ENCODE measurements around the gene OR13C3.

The OR13C3 gene

GRCh38 chr9:104536756-104537155 is at the start of gene OR13C3:
Gene OR13C3 (minus strand): TSS chr9:104536856. CDS start chr9:104536723, 133 bp downstream.
- no peaks in the 10 kb centered on the region for H3K27me3 ChIP-seq (ENCODE audit: control insufficient read depth in 2 of 2, insufficient read depth in 2 of 2, low read length in 2 of 2)
- no peak within 1 kb of the TSS for H3K27ac ChIP-seq (ENCODE audit: low read depth in 2 of 2, low read length in 2 of 2)
- H3K4me3 ChIP-seq (ENCODE audit: low read length in 2 of 2), result no peak within 1 kb of the TSS
- no peaks in the 10 kb centered on the region for H3K36me3 ChIP-seq (ENCODE audit: control insufficient read depth in 2 of 2, insufficient read depth in 2 of 2, low read length in 2 of 2)
- H3K4me1 ChIP-seq (ENCODE audit: control insufficient read depth in 2 of 2, insufficient read depth in 2 of 2, low read length in 2 of 2), result no peaks in the 10 kb centered on the region
- no peak within 1 kb of the TSS for H3K9ac ChIP-seq (ENCODE audit: low read depth in 1 of 2, low read length in 2 of 2)
- no peaks in the 10 kb centered on the region for H3K9me3 ChIP-seq (ENCODE audit: control insufficient read depth in 2 of 2, low read length in 2 of 2)

DNA sequence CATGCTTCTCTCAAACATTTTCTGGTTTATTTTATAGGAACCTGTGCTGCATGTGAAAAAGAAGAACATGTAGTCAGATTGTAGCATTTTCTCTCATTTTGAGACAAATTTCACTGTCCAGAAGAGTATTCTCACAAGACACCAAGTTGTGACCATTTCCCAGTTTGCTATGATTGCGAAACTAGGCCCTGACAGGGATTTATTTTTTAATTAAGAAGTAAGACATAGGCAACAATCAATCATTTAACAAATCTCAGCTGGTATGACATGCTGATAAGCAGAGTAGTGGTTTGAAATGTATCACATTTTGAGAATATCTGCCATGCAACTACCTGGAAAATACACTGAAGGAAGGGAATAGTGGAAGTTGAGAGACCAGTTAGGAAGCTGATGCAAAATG is 43.9 kb upstream of the OR13C3 start:
- H3K4me1 ChIP-seq (ENCODE audit: control insufficient read depth in 2 of 2, insufficient read depth in 2 of 2, low read length in 2 of 2), result no peaks in the 10 kb centered on the region
- H3K27me3 ChIP-seq (ENCODE audit: control insufficient read depth in 2 of 2, insufficient read depth in 2 of 2, low read length in 2 of 2), result no peaks in the 10 kb centered on the region
- H3K36me3 ChIP-seq (ENCODE audit: control insufficient read depth in 2 of 2, insufficient read depth in 2 of 2, low read length in 2 of 2), result no peaks in the 10 kb centered on the region
- H3K9ac ChIP-seq (ENCODE audit: low read depth in 1 of 2, low read length in 2 of 2), result no peak overlapping the region
- H3K27ac ChIP-seq (ENCODE audit: low read depth in 2 of 2, low read length in 2 of 2), result no peak overlapping the region
- no peaks in the 10 kb centered on the region for H3K9me3 ChIP-seq (ENCODE audit: control insufficient read depth in 2 of 2, low read length in 2 of 2)
- H3K4me3 ChIP-seq (ENCODE audit: low read length in 2 of 2), result no peak overlapping the region

DNA sequence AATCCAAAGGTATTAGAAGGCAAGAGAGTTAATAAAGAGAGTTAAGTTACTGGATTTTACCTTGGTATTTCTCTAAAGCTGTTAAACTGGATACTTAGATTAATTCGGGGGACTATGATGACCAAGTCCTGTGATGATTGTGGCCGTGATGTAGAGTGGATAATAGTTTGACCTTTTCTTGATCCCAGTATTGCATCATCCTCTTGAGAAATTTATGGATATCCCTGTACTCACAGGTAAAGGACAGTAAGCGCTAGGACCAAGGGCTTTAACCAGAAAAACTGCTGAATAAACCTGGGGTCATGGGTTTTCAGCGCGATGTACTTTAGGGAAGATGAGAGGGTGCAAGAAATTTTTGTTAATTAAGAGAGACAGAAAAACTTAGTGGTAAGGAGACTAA is 40.6 kb upstream of the OR13C3 start:
- Histone ChIP-seq H3K4me3 (ENCODE audit: low read length in 2 of 2) (no peak overlapping the region), H3K9ac (ENCODE audit: low read depth in 1 of 2, low read length in 2 of 2) (no peak overlapping the region), H3K27me3 (ENCODE audit: control insufficient read depth in 2 of 2, insufficient read depth in 2 of 2, low read length in 2 of 2) (no peaks in the 10 kb centered on the region), H3K9me3 (ENCODE audit: control insufficient read depth in 2 of 2, low read length in 2 of 2) (no peaks in the 10 kb centered on the region), H3K27ac (ENCODE audit: low read depth in 2 of 2, low read length in 2 of 2) (no peak overlapping the region), H3K4me1 (ENCODE audit: control insufficient read depth in 2 of 2, insufficient read depth in 2 of 2, low read length in 2 of 2) (no peaks in the 10 kb centered on the region), H3K36me3 (ENCODE audit: control insufficient read depth in 2 of 2, insufficient read depth in 2 of 2, low read length in 2 of 2) (no peaks in the 10 kb centered on the region)

DNA sequence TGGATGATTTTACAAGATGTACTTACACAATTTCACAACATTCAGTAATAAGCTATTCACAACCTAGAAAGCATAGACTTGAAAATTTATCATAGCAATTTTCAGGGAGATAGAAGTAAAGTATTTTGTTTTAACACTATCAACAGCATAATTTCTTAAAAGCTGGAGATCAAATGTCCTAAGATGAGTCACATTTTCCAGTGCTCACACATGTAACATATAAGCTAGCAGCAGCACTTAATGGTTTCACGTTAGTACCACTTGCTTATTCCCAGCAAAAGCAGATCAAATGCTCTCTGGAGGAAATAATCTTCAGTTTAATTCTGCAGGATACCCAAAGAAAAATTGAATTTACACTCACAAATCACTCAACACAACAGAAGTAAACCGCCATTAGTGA is 38.8 kb upstream of the OR13C3 start:
- no peaks in the 10 kb centered on the region for H3K9me3 ChIP-seq (ENCODE audit: control insufficient read depth in 2 of 2, low read length in 2 of 2)
- no peaks in the 10 kb centered on the region for H3K36me3 ChIP-seq (ENCODE audit: control insufficient read depth in 2 of 2, insufficient read depth in 2 of 2, low read length in 2 of 2)
- H3K9ac ChIP-seq (ENCODE audit: low read depth in 1 of 2, low read length in 2 of 2), result no peak overlapping the region
- no peak overlapping the region for H3K4me3 ChIP-seq (ENCODE audit: low read length in 2 of 2)
- H3K4me1 ChIP-seq (ENCODE audit: control insufficient read depth in 2 of 2, insufficient read depth in 2 of 2, low read length in 2 of 2), result no peaks in the 10 kb centered on the region
- H3K27me3 ChIP-seq (ENCODE audit: control insufficient read depth in 2 of 2, insufficient read depth in 2 of 2, low read length in 2 of 2), result no peaks in the 10 kb centered on the region
- H3K27ac ChIP-seq (ENCODE audit: low read depth in 2 of 2, low read length in 2 of 2), result no peak overlapping the region

GRCh38 chr9:104572612-104573011 is 36.0 kb upstream of the OR13C3 start:
- no peak overlapping the region for H3K27ac ChIP-seq (ENCODE audit: low read depth in 2 of 2, low read length in 2 of 2)
- H3K4me1 ChIP-seq (ENCODE audit: control insufficient read depth in 2 of 2, insufficient read depth in 2 of 2, low read length in 2 of 2), result no peaks in the 10 kb centered on the region
- no peak overlapping the region for H3K9ac ChIP-seq (ENCODE audit: low read depth in 1 of 2, low read length in 2 of 2)
- no peaks in the 10 kb centered on the region for H3K9me3 ChIP-seq (ENCODE audit: control insufficient read depth in 2 of 2, low read length in 2 of 2)
- H3K36me3 ChIP-seq (ENCODE audit: control insufficient read depth in 2 of 2, insufficient read depth in 2 of 2, low read length in 2 of 2), result no peaks in the 10 kb centered on the region
- no peaks in the 10 kb centered on the region for H3K27me3 ChIP-seq (ENCODE audit: control insufficient read depth in 2 of 2, insufficient read depth in 2 of 2, low read length in 2 of 2)
- no peak overlapping the region for H3K4me3 ChIP-seq (ENCODE audit: low read length in 2 of 2)

- Histone ChIP-seq H3K4me1 (ENCODE audit: control insufficient read depth in 2 of 2, insufficient read depth in 2 of 2, low read length in 2 of 2) (no peaks in the 10 kb centered on the region), H3K9ac (ENCODE audit: low read depth in 1 of 2, low read length in 2 of 2) (no peak within 1 kb of the TSS), H3K4me3 (ENCODE audit: low read length in 2 of 2) (no peak within 1 kb of the TSS), H3K27me3 (ENCODE audit: control insufficient read depth in 2 of 2, insufficient read depth in 2 of 2, low read length in 2 of 2) (no peaks in the 10 kb centered on the region), H3K36me3 (ENCODE audit: control insufficient read depth in 2 of 2, insufficient read depth in 2 of 2, low read length in 2 of 2) (no peaks in the 10 kb centered on the region), H3K27ac (ENCODE audit: low read depth in 2 of 2, low read length in 2 of 2) (no peak within 1 kb of the TSS), H3K9me3 (ENCODE audit: control insufficient read depth in 2 of 2, low read length in 2 of 2) (no peaks in the 10 kb centered on the region)
Observed at GRCh38 chr9:104568868-104569267, 32.2 kb upstream of the OR13C3 start, which contains the start of gene OR13C8. Gene OR13C8 (plus strand): TSS chr9:104569168. CDS start chr9:104569168, 0 bp downstream.

DNA sequence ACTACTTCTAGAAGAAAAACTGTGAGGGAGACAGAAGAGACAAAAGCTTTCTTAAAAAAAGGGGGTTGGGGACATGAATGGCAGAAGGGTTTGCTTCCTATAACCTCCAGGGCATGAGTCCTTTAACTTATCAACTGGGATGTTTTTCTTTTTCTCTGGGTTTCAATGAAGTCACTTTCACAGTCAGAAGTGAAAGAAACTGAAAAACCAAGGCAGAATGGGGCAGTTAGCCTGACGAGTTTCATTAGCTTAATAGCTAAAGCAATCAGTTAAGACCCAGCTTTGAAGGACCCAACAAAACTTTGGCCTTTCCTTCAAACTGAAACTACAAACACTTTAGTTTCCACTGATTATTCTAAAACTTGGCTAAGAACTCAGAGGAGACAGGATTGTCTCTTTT is 27.7 kb upstream of the OR13C3 start:
- H3K27me3 ChIP-seq (ENCODE audit: control insufficient read depth in 2 of 2, insufficient read depth in 2 of 2, low read length in 2 of 2), result no peaks in the 10 kb centered on the region
- H3K27ac ChIP-seq (ENCODE audit: low read depth in 2 of 2, low read length in 2 of 2), result no peak overlapping the region
- no peaks in the 10 kb centered on the region for H3K4me1 ChIP-seq (ENCODE audit: control insufficient read depth in 2 of 2, insufficient read depth in 2 of 2, low read length in 2 of 2)
- no peaks in the 10 kb centered on the region for H3K36me3 ChIP-seq (ENCODE audit: control insufficient read depth in 2 of 2, insufficient read depth in 2 of 2, low read length in 2 of 2)
- H3K9me3 ChIP-seq (ENCODE audit: control insufficient read depth in 2 of 2, low read length in 2 of 2), result no peaks in the 10 kb centered on the region
- no peak overlapping the region for H3K9ac ChIP-seq (ENCODE audit: low read depth in 1 of 2, low read length in 2 of 2)
- H3K4me3 ChIP-seq (ENCODE audit: low read length in 2 of 2), result no peak overlapping the region

DNA sequence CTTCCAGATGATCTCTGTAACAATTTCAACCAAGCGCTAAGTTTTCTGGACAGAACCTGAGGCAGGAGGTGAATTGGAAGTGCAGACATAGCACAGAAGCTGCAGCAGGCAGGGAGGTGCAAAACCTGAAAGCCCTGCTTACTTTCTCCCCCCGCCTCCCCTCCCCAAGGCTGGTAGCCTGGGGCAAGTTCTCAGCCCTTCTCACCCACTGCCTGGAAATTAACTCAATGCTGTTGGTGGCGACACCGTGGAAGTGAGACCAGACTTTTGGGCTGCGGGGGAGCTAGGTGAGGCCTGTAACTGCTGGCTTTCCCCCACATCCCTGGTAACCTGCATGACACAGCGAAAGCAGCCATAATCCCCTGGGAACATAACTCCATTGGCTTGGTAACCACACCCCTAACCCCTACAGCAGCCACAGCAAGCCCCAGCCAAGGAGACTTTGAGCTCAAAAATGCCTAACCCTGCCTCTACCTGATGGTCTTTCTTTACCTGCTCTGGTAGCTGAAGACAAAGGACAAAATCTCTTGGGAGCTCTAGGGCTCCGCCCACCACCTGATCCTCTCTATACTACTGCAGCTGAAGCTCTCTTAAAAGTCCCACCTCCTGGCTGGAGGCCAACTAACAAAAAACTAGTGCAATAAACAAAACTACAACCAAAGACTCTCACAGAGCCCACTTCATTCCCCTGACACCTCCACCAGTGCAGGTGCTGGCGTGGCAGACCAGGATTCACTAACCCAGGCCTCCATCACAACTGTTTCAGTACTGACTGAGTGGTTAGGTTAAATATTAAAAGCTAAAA is 20.4 kb upstream of the OR13C3 start:
- no peaks in the 10 kb centered on the region for H3K27me3 ChIP-seq (ENCODE audit: control insufficient read depth in 2 of 2, insufficient read depth in 2 of 2, low read length in 2 of 2)
- no peaks in the 10 kb centered on the region for H3K36me3 ChIP-seq (ENCODE audit: control insufficient read depth in 2 of 2, insufficient read depth in 2 of 2, low read length in 2 of 2)
- H3K27ac ChIP-seq (ENCODE audit: low read depth in 2 of 2, low read length in 2 of 2), result no peak overlapping the region
- H3K4me3 ChIP-seq (ENCODE audit: low read length in 2 of 2), result no peak overlapping the region
- no peak overlapping the region for H3K9ac ChIP-seq (ENCODE audit: low read depth in 1 of 2, low read length in 2 of 2)
- H3K4me1 ChIP-seq (ENCODE audit: control insufficient read depth in 2 of 2, insufficient read depth in 2 of 2, low read length in 2 of 2), result no peaks in the 10 kb centered on the region
- H3K9me3 ChIP-seq (ENCODE audit: control insufficient read depth in 2 of 2, low read length in 2 of 2), result no peaks in the 10 kb centered on the region

DNA sequence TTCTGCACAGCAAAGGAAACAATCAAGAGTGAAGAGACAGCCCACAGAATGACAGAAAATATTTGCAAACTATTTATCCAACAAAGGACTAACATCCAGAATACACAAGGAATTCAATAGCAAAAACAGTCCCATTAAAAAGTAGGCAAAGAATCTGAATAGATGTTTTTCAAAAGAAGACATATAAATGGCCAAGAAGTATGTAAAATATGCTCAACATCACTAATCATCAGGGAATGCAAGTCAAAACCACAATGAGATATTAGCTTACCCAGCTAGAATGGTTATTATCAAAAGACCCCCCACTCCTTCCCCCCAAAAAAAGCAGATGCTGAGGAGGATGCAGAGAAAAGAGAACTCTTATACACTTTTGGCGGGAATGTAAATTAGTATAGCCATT is 18.9 kb upstream of the OR13C3 start:
- Histone ChIP-seq H3K36me3 (ENCODE audit: control insufficient read depth in 2 of 2, insufficient read depth in 2 of 2, low read length in 2 of 2) (no peaks in the 10 kb centered on the region), H3K9ac (ENCODE audit: low read depth in 1 of 2, low read length in 2 of 2) (no peak overlapping the region), H3K27me3 (ENCODE audit: control insufficient read depth in 2 of 2, insufficient read depth in 2 of 2, low read length in 2 of 2) (no peaks in the 10 kb centered on the region), H3K4me3 (ENCODE audit: low read length in 2 of 2) (no peak overlapping the region), H3K9me3 (ENCODE audit: control insufficient read depth in 2 of 2, low read length in 2 of 2) (no peaks in the 10 kb centered on the region), H3K27ac (ENCODE audit: low read depth in 2 of 2, low read length in 2 of 2) (no peak overlapping the region), H3K4me1 (ENCODE audit: control insufficient read depth in 2 of 2, insufficient read depth in 2 of 2, low read length in 2 of 2) (no peaks in the 10 kb centered on the region)

- Histone ChIP-seq H3K36me3 (ENCODE audit: control insufficient read depth in 2 of 2, insufficient read depth in 2 of 2, low read length in 2 of 2) (no peaks in the 10 kb centered on the region), H3K4me1 (ENCODE audit: control insufficient read depth in 2 of 2, insufficient read depth in 2 of 2, low read length in 2 of 2) (no peaks in the 10 kb centered on the region), H3K9me3 (ENCODE audit: control insufficient read depth in 2 of 2, low read length in 2 of 2) (no peaks in the 10 kb centered on the region), H3K27ac (ENCODE audit: low read depth in 2 of 2, low read length in 2 of 2) (no peak overlapping the region), H3K4me3 (ENCODE audit: low read length in 2 of 2) (no peak overlapping the region), H3K27me3 (ENCODE audit: control insufficient read depth in 2 of 2, insufficient read depth in 2 of 2, low read length in 2 of 2) (no peaks in the 10 kb centered on the region), H3K9ac (ENCODE audit: low read depth in 1 of 2, low read length in 2 of 2) (no peak overlapping the region)
Observed at GRCh38 chr9:104553261-104553660, 16.6 kb upstream of the OR13C3 start.

Measured in mucosa of rectum (tissue), 2 donors.